IMR-90 (cell line): ENCODE measurements around the gene PAXIP1. TPM values are rescaled to one million over a fixed set of nuclear protein-coding genes. Genes with fewer than 3 reads are reported as not detected.

Experiments
- ATAC-seq: fragments of 200-7000 bp; cut with Tn5 transposase; 2 replicates; pipeline ENCODE4 v1.9.1; 2020; ENCODE audit warnings: low read depth, mild to moderate bottlenecking, moderate library complexity
- BruUV-seq: library from RNA; stranded (reverse); fragments of 400-500 nt; replicated peaks from 2 replicates; lab custom pipeline; 2021; lab: Mats Ljungman, UMichigan
- CTCF ChIA-PET: fragments of 300-600 bp; formaldehyde crosslinking; extraction: SDS; loops from one replicate; lab custom pipeline; 2021; ENCODE audit warnings: antibody characterized with exemption; lab: Yijun Ruan, JAX
- POLR2A ChIA-PET: fragments of 300-600 bp; sonication (Branson Sonifier 250); formaldehyde crosslinking; loops from one replicate; lab custom pipeline; 2022; ENCODE audit warnings: antibody characterized with exemption; ENCODE audit not compliant: unreplicated experiment; lab: Charles Lee
- DNase-seq: peaks from one replicate; pipeline ENCODE4 v3.0.0; 2013
- H2AFZ ChIP-seq: replicated peaks from 2 replicates; pipeline ENCODE3; 2013; ENCODE audit warnings: low read length, mild to moderate bottlenecking; ENCODE audit not compliant: poor library complexity
- H2AK5ac ChIP-seq: 2 replicates; pipeline ENCODE4 v1.6.1; 2013; ENCODE audit warnings: low read depth, low read length, inconsistent platforms
- H2AK9ac ChIP-seq: replicated peaks from 2 replicates; pipeline ENCODE3; 2013; ENCODE audit warnings: mild to moderate bottlenecking, low read depth, low read length, moderate library complexity; ENCODE audit not compliant: poor library complexity
- H2BK120ac ChIP-seq: 2 replicates; pipeline ENCODE4 v1.6.1; 2013; ENCODE audit warnings: low read depth, low read length, inconsistent platforms
- H2BK15ac ChIP-seq: 3 replicates; pipeline ENCODE4 v1.6.1; 2013; ENCODE audit warnings: low read depth, low read length, inconsistent platforms
- H2BK20ac ChIP-seq: 2 replicates; pipeline ENCODE4 v1.6.1; 2013; ENCODE audit warnings: low read depth, mild to moderate bottlenecking, inconsistent platforms, low read length, moderate library complexity
- H2BK5ac ChIP-seq: 2 replicates; pipeline ENCODE4 v1.6.1; 2013; ENCODE audit warnings: mild to moderate bottlenecking, low read depth, low read length, inconsistent platforms; ENCODE audit not compliant: poor library complexity, severe bottlenecking
- H3K14ac ChIP-seq: replicated peaks from 2 replicates; pipeline ENCODE4 v1.6.1; 2013; ENCODE audit warnings: low read depth, low read length, inconsistent platforms
- H3K18ac ChIP-seq: 2 replicates; pipeline ENCODE4 v1.6.1; 2013; ENCODE audit warnings: low read depth, low read length, control low read depth
- H3K23ac ChIP-seq: 2 replicates; pipeline ENCODE4 v1.6.1; 2013; ENCODE audit warnings: low read depth, low read length, inconsistent platforms
- H3K27ac ChIP-seq: 2 replicates; pipeline ENCODE4 v1.5.1; 2013; ENCODE audit warnings: mild to moderate bottlenecking, control low read depth, low read length; ENCODE audit not compliant: insufficient read depth
- H3K27me3 ChIP-seq: 2 replicates; pipeline ENCODE4 v1.6.1; 2013; ENCODE audit warnings: low read length; ENCODE audit not compliant: control insufficient read depth, insufficient read depth
- H3K36me3 ChIP-seq: 2 replicates; pipeline ENCODE4 v1.6.1; 2013; ENCODE audit warnings: low read length, mixed read lengths; ENCODE audit not compliant: control insufficient read depth, insufficient read depth
- H3K4ac ChIP-seq: 2 replicates; pipeline ENCODE4 v1.6.1; 2013; ENCODE audit warnings: low read depth, low read length, inconsistent platforms
- H3K4me1 ChIP-seq: 2 replicates; pipeline ENCODE4 v1.6.1; 2013; ENCODE audit warnings: low read length, mixed read lengths; ENCODE audit not compliant: control insufficient read depth, insufficient read depth
- H3K4me2 ChIP-seq: 2 replicates; pipeline ENCODE4 v1.6.1; 2013; ENCODE audit warnings: low read depth, mild to moderate bottlenecking, control low read depth, low read length, moderate library complexity
- H3K4me3 ChIP-seq: 2 replicates; pipeline ENCODE4 v1.5.1; 2013; ENCODE audit warnings: low read depth, mild to moderate bottlenecking, control low read depth, low read length, moderate library complexity; ENCODE audit not compliant: insufficient read depth
- H3K56ac ChIP-seq: 2 replicates; pipeline ENCODE4 v1.6.1; 2013; ENCODE audit warnings: low read length, inconsistent platforms; ENCODE audit not compliant: insufficient read depth; ENCODE audit errors: extremely low read depth
- H3K79me1 ChIP-seq, 2 experiments: 2 replicates each; pipeline ENCODE4 v1.6.1; 2013; ENCODE audit warnings: low read length in 2 of 2, inconsistent platforms in 1 of 2, low read depth in 1 of 2
- H3K9ac ChIP-seq: 2 replicates; pipeline ENCODE4 v1.6.1; 2013; ENCODE audit warnings: low read depth, low read length, control low read depth
- H3K9me1 ChIP-seq: 2 replicates; pipeline ENCODE4 v1.6.1; 2013; ENCODE audit warnings: low read length, inconsistent platforms; ENCODE audit not compliant: insufficient read depth
- H3K9me3 ChIP-seq: 2 replicates; pipeline ENCODE4 v1.6.1; 2013; ENCODE audit warnings: low read length; ENCODE audit not compliant: control insufficient read depth, insufficient read depth
- H4K20me1 ChIP-seq: 2 replicates; pipeline ENCODE4 v1.6.1; 2013; ENCODE audit warnings: low read length, inconsistent platforms; ENCODE audit not compliant: insufficient read depth
- H4K5ac ChIP-seq: 2 replicates; pipeline ENCODE4 v1.6.1; 2013; ENCODE audit warnings: mild to moderate bottlenecking, low read depth, low read length, control low read depth
- H4K8ac ChIP-seq, 2 experiments: 2 replicates each; pipeline ENCODE4 v1.6.1; 2013; ENCODE audit warnings: low read depth in 2 of 2, low read length in 2 of 2, control low read depth in 1 of 2, inconsistent platforms in 1 of 2
- H4K91ac ChIP-seq: 2 replicates; pipeline ENCODE4 v1.6.1; 2013; ENCODE audit warnings: low read depth, low read length, inconsistent platforms; ENCODE audit not compliant: insufficient read depth
- CEBPB ChIP-seq: IDR thresholded peaks from 2 replicates; pipeline ENCODE4 v1.6.1; 2012; ENCODE audit warnings: low read depth, low read length, improper control_type of control experiment
- CHD1 ChIP-seq: IDR thresholded peaks from 2 replicates; pipeline ENCODE4 v1.6.1; 2012; ENCODE audit warnings: low read depth, low read length, improper control_type of control experiment
- CTCF ChIP-seq: conservative IDR thresholded peaks from 2 replicates; pipeline ENCODE4 v1.5.1; 2012; ENCODE audit warnings: mild to moderate bottlenecking, low read depth, low read length, improper control_type of control experiment
- ELK1 ChIP-seq: fragments of 150-350 bp; IDR thresholded peaks from 2 replicates; pipeline ENCODE4 v1.6.1; 2016; ENCODE audit warnings: low read depth, mild to moderate bottlenecking, low read length, moderate library complexity, borderline replicate concordance
- FOS ChIP-seq: fragments of 150-350 bp; IDR thresholded peaks from 2 replicates; pipeline ENCODE4 v1.6.1; 2016; ENCODE audit warnings: low read depth, low read length
- MAFK ChIP-seq: IDR thresholded peaks from 2 replicates; pipeline ENCODE4 v1.6.1; 2012; ENCODE audit warnings: low read depth, low read length, improper control_type of control experiment
- MXI1 ChIP-seq: IDR thresholded peaks from 2 replicates; pipeline ENCODE4 v1.6.1; 2012; ENCODE audit warnings: low read depth, mild to moderate bottlenecking, low read length, moderate library complexity, borderline replicate concordance
- NFE2L2 ChIP-seq: fragments of 150-350 bp; IDR thresholded peaks from 2 replicates; pipeline ENCODE4 v1.6.1; 2016; ENCODE audit warnings: low read depth, mild to moderate bottlenecking, low read length
- POLR2A ChIP-seq: IDR thresholded peaks from 2 replicates; pipeline ENCODE4 v1.6.1; 2012; ENCODE audit warnings: mild to moderate bottlenecking, low read depth, low read length
- RCOR1 ChIP-seq: IDR thresholded peaks from 2 replicates; pipeline ENCODE4 v1.6.1; 2012; ENCODE audit warnings: mild to moderate bottlenecking, low read length, improper control_type of control experiment; ENCODE audit not compliant: insufficient replicate concordance
- WGBS, 2 experiments: methylation state at CpG; one replicate each; pipeline versions ENCODE4 v1.1.5 to v1.1.7; 2013; ENCODE audit warnings: missing lambda C conversion rate in 2 of 2; ENCODE audit not compliant: insufficient read length in 1 of 2; ENCODE audit errors: extremely low coverage in 2 of 2; 5-methylcytosine and 5-hydroxymethylcytosine counted together
- dilution Hi-C: fragments of 300-500 bp; cut with HindIII; formaldehyde crosslinking; loops from one replicate; pipeline ENCODE4 v1.14.3; 2018; ENCODE audit warnings: low sequenced_read_pairs; ENCODE audit not compliant: unreplicated experiment
- in situ Hi-C: fragments of 300-500 bp; cut with MboI; formaldehyde crosslinking; loops from 3 replicates; pipeline ENCODE4 v1.14.3; 2019; ENCODE audit warnings: low sequenced_read_pairs, inconsistent platforms, mixed read lengths
- intact Hi-C: fragments of 100-400 bp; cut with micrococcal nuclease; formaldehyde crosslinking; loops from 2 replicates; pipeline ENCODE4 v1.10.0; 2022
- polyA plus RNA-seq, 3 experiments: library from polyadenylated mRNA; depleted of rRNA; stranded (reverse); fragments of >200 nt; gene quantifications; 2 replicates each; pipeline ENCODE4 v1.2.3, GENCODE V29; 2012; ENCODE audit warnings: low replicate concordance in 1 of 3
- total RNA-seq: library from RNA; depleted of rRNA; stranded (reverse); fragments of >200 nt; gene quantifications from 2 replicates; pipeline ENCODE4 v1.2.3, GENCODE V29; 2012

The PAXIP1 gene
- total and polyA plus RNA-seq, 2 of the 4 experiments (the other 2 are of a cell fraction): 7.3 to 8.7 TPM

DNA sequence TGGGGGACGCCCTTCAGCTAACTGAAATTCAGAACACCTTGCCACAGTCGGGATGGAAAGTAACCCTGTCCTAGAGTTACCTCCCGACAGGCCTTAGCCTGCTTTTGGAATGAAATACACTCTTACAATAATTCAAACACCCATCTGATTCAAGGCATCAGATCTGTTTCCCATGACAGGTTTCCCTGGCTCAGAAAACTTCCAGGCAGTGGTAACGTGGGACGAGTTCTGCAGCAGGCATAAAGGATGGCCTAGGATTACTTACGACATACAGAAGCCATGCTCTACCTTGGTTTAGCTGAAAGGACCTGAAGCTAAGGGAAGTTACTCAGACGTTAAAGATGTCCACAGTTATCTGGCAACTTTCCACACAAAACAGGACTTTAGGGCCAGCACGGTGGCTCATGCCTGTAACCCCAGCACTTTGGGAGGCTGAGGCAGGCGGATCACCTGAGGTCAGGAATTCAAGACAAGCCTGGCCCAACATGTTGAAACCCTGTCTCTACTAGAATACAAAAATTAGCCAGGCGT, 5.0 kb downstream of the PAXIP1 start:
- Histone ChIP-seq H3K4me3 (no peak overlapping the region), H3K36me3 (peaks cover 17% of the 10 kb centered on the region), H3K56ac (no peak overlapping the region), H3K9me1 (peaks cover 15% of the 10 kb centered on the region; the same call in 1 of the 2 replicates), H4K91ac (no peak overlapping the region), H3K4me2 (no peak overlapping the region), H2BK15ac (no peak overlapping the region), H3K79me1 (peaks cover 15 to 37% of the 10 kb centered on the region in 2 experiments; a peak in 3 of 4 replicates), H4K20me1 (no peaks in the 10 kb centered on the region), H4K5ac (no peak overlapping the region), H2BK120ac (no peak overlapping the region), H3K23ac (no peak overlapping the region), H3K9ac (no peak overlapping the region), H2AK5ac (no peak overlapping the region), H4K8ac (no peak overlapping the region), H3K4ac (no peak overlapping the region), H3K18ac (no peak overlapping the region), H3K9me3 (no peaks in the 10 kb centered on the region), H3K14ac (no peak overlapping the region), H3K27ac (no peak overlapping the region), H3K27me3 (no peaks in the 10 kb centered on the region), H2AFZ (no peak overlapping the region), H2BK5ac (no peak overlapping the region), H3K4me1 (0 out of 2 replicates have a peak, but pooled peaks cover 1% of the 10 kb centered on the region), H2AK9ac (no peak overlapping the region), H2BK20ac (no peak overlapping the region)
- ChIA-PET POLR2A (no interaction called here), CTCF (no interaction called here)
- ATAC-seq (no peak), DNase-seq (no peak)
- dilution Hi-C loops (no loop called here), in situ Hi-C loops (no loop called here), intact Hi-C loops (no loop called here)
- 91% methylated on average over 4 of the region's 10 CpGs; no CpG with 5 or more reads in 1 of the 2 experiments for WGBS, 2 experiments
- TF ChIP-seq POLR2A (no peak), CHD1 (no peak), NFE2L2 (no peak), CEBPB (no peak), ELK1 (no peak), CTCF (no peak), MXI1 (no peak), RCOR1 (no peak), FOS (no peak), MAFK (no peak)
- no TSS peak for BruUV-seq
